ENCODE data around the gene FLT3LG. TPM values are rescaled to one million over a fixed set of nuclear protein-coding genes. Genes with fewer than 3 reads are reported as not detected.

Gene FLT3LG
- total RNA-seq, 2 donors from 2014 or later, result 1.1 to 2.6 TPM

- TF ChIP-seq CTCF (IDR thresholded peaks at IDR 0.05), result no peak
These were observed 40.6 kb upstream of the FLT3LG start for GRCh38 chr19:49433240-49433901.

GRCh38 chr19:49434907-49435583 is 39.0 kb upstream of the FLT3LG start:
- Histone ChIP-seq H3K9me3 (no peaks in the 10 kb centered on the region), H3K4me3 (no peak overlapping the region), H3K27me3 (peaks cover 10 to 23% of the 10 kb centered on the region in 2 donors), H3K36me3 (no peaks in the 10 kb centered on the region), H3K4me1 (peaks cover 0 to 6% of the 10 kb centered on the region in 2 donors), H3K27ac (no peak overlapping the region)
- no peak for DNase-seq (ENCODE audit: low spot score)
- no peak for TF ChIP-seq CTCF (IDR thresholded peaks at IDR 0.05)

More at GRCh38 chr19:49433240-49433901, 40.6 kb upstream of the FLT3LG start:
- Histone ChIP-seq H3K4me3 (no peak overlapping the region), H3K27me3 (peaks cover 13 to 32% of the 10 kb centered on the region in 2 donors), H3K27ac (no peak overlapping the region), H3K9me3 (no peaks in the 10 kb centered on the region), H3K4me1 (peaks cover 0 to 11% of the 10 kb centered on the region in 2 donors), H3K36me3 (no peaks in the 10 kb centered on the region)
- no peak for DNase-seq (ENCODE audit: low spot score)

GRCh38 chr19:49435670-49436069 is 38.3 kb upstream of the FLT3LG start:
- Histone ChIP-seq H3K36me3 (no peaks in the 10 kb centered on the region), H3K9me3 (no peaks in the 10 kb centered on the region), H3K4me3 (no peak overlapping the region), H3K27me3 (peaks cover 10 to 23% of the 10 kb centered on the region in 2 donors), H3K27ac (no peak overlapping the region), H3K4me1 (peaks cover 0 to 6% of the 10 kb centered on the region in 2 donors)
- no peak for TF ChIP-seq CTCF (IDR thresholded peaks at IDR 0.05)
- no peak for DNase-seq (ENCODE audit: low spot score)

GRCh38 chr19:49436381-49437017 is 37.5 kb upstream of the FLT3LG start:
- Histone ChIP-seq H3K27ac (no peak overlapping the region), H3K36me3 (no peaks in the 10 kb centered on the region), H3K4me3 (no peak overlapping the region), H3K27me3 (peaks cover 10 to 23% of the 10 kb centered on the region in 2 donors), H3K9me3 (no peaks in the 10 kb centered on the region), H3K4me1 (peaks cover 0 to 12% of the 10 kb centered on the region in 2 donors)
- DNase-seq (ENCODE audit: low spot score), result no peak
- TF ChIP-seq CTCF (IDR thresholded peaks at IDR 0.05), result no peak

- H3K4me1 ChIP-seq, result peaks cover 0 to 18% of the 10 kb centered on the region in 2 donors
- H3K27ac ChIP-seq, result no peak overlapping the region
- no peak overlapping the region for H3K4me3 ChIP-seq
- H3K9me3 ChIP-seq, result no peaks in the 10 kb centered on the region
- no peaks in the 10 kb centered on the region for H3K36me3 ChIP-seq
- DNase-seq (ENCODE audit: low spot score), result no peak
- H3K27me3 ChIP-seq, result peaks cover 7 to 19% of the 10 kb centered on the region in 2 donors
- TF ChIP-seq CTCF (IDR thresholded peaks at IDR 0.05), result no peak
These were observed 36.8 kb upstream of the FLT3LG start for GRCh38 chr19:49437231-49437630.

Measured in right atrium auricular region (tissue), 2 donors.